Common myeloid progenitor, CD34-positive (primary cell): Measurements from ENCODE around the gene KIAA1586.

Experiments
- CTCF ChIA-PET: fragments of 350-600 bp; sonication (Branson Sonifier 250); formaldehyde crosslinking; loops from one replicate; lab custom pipeline; 2021; ENCODE audit warnings: antibody characterized with exemption; lab: Charles Lee
- POLR2A ChIA-PET: fragments of 350-600 bp; sonication (Branson Sonifier 250); formaldehyde crosslinking; loops from one replicate; lab custom pipeline; 2021; ENCODE audit warnings: antibody characterized with exemption; lab: Charles Lee
- DNase-seq, 3 donors: peaks; one replicate each; pipeline versions ENCODE4 v3.0.0 to v3.0.0-alpha.2; 2013
- H3K27ac ChIP-seq, 2 experiments: 1 replicate in 1 of 2; 2 replicates in 1 of 2; pipeline ENCODE4 v1.7.0; 2013; ENCODE audit warnings: inconsistent platforms in 2 of 2, low read length in 2 of 2, mild to moderate bottlenecking in 2 of 2, low read depth in 1 of 2, moderate library complexity in 1 of 2; ENCODE audit not compliant: severe bottlenecking in 2 of 2, insufficient read depth in 1 of 2, poor library complexity in 1 of 2
- H3K27me3 ChIP-seq, 5 experiments: replicated peaks in 2 of 5; 1 replicate in 3 of 5; 2 replicates in 2 of 5; pipeline versions ENCODE4 v1.6.1 to v1.7.0; 2013; ENCODE audit warnings: low read length in 4 of 5, mild to moderate bottlenecking in 2 of 5, moderate library complexity in 2 of 5, inconsistent platforms in 1 of 5; ENCODE audit not compliant: insufficient read depth in 5 of 5, control insufficient read depth in 4 of 5
- H3K36me3 ChIP-seq, 4 experiments: 1 replicate in 2 of 4; 2 replicates in 2 of 4; pipeline versions ENCODE4 v1.6.1 to v1.7.0; 2013; ENCODE audit warnings: low read length in 3 of 4, control low read depth in 1 of 4, mild to moderate bottlenecking in 1 of 4; ENCODE audit not compliant: control insufficient read depth in 4 of 4, insufficient read depth in 4 of 4
- H3K4me1 ChIP-seq, 4 experiments: 1 replicate in 3 of 4; 2 replicates in 1 of 4; pipeline versions ENCODE4 v1.6.1 to v1.7.1; 2013; ENCODE audit warnings: low read length in 3 of 4, mild to moderate bottlenecking in 3 of 4, control low read depth in 1 of 4, inconsistent platforms in 1 of 4, moderate library complexity in 1 of 4; ENCODE audit not compliant: control insufficient read depth in 4 of 4, insufficient read depth in 4 of 4; ENCODE audit errors: control extremely low read depth in 1 of 4
- H3K4me3 ChIP-seq, 7 experiments: 1 replicate in 4 of 7; 2 replicates in 3 of 7; pipeline versions ENCODE4 v1.5.1 to v1.7.0; 2013; ENCODE audit warnings: mild to moderate bottlenecking in 7 of 7, low read length in 6 of 7, moderate library complexity in 6 of 7, inconsistent platforms in 2 of 7, low read depth in 2 of 7, control low read depth in 1 of 7; ENCODE audit not compliant: insufficient read depth in 4 of 7, control insufficient read depth in 1 of 7; ENCODE audit errors: extremely low read depth in 1 of 7
- H3K9me3 ChIP-seq, 5 experiments: 1 replicate in 4 of 5; 2 replicates in 1 of 5; pipeline versions ENCODE4 v1.6.1 to v1.7.1; 2013; ENCODE audit warnings: low read length in 4 of 5, mild to moderate bottlenecking in 2 of 5, inconsistent platforms in 1 of 5, low read depth in 1 of 5, moderate library complexity in 1 of 5; ENCODE audit not compliant: control insufficient read depth in 4 of 5, insufficient read depth in 2 of 5; ENCODE audit errors: control extremely low read depth in 1 of 5
- WGBS: methylation state at CpG from one replicate; pipeline ENCODE4 v1.1.5; 2013; ENCODE audit not compliant: insufficient coverage; 5-methylcytosine and 5-hydroxymethylcytosine counted together

The KIAA1586 gene

GRCh38 chr6:57078531-57079207 is 32.2 kb downstream of the KIAA1586 start:
- CTCF ChIA-PET = no interaction called here
- Histone ChIP-seq H3K4me1 (no peaks in the 10 kb centered on the region), H3K27ac (no peak overlapping the region), H3K9me3 (peaks cover 0 to 10% (median 2%) of the 10 kb centered on the region in 5 experiments), H3K27me3 (no peaks in the 10 kb centered on the region), H3K4me3 (no peak overlapping the region), H3K36me3 (peaks cover 0 to 3% (median 0%) of the 10 kb centered on the region in 4 experiments)
- POLR2A ChIA-PET = no interaction called here
- whole genome bisulfite sequencing = no CpG with 5 or more reads among the region's 1 CpG
- DNase-seq = no peak

DNA sequence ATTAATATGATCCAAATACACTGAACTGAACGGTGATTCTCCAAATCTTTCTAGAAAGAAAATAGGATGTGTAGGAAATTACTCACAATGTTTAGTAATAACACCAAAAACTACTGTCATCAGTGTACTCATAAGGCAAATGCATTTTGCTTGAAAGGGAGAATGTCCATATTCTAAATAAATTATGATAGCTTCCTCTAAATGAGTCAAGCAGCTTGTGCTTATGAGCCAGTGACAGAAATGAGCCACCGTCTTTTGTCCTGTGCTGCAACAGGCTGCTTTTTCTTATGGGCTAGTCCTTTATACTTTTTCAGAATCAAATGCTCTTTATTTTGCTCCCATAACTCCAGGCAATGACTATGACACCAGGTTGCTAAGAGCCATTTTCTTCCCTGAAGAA is 39.0 kb downstream of the KIAA1586 start:
- no peak overlapping the region for H3K27ac ChIP-seq
- CTCF ChIA-PET = no interaction called here
- H3K4me3 ChIP-seq = no peak overlapping the region
- peaks cover 0 to 3% (median 0%) of the 10 kb centered on the region in 5 experiments for H3K9me3 ChIP-seq
- DNase-seq = no peak
- no peaks in the 10 kb centered on the region for H3K36me3 ChIP-seq
- 100% methylated on average over 1 of the region's 2 CpGs for WGBS
- peaks cover 3 to 15% (median 5%) of the 10 kb centered on the region in 4 experiments for H3K4me1 ChIP-seq
- POLR2A ChIA-PET = no interaction called here
- no peaks in the 10 kb centered on the region for H3K27me3 ChIP-seq

- CTCF ChIA-PET = no interaction called here
These were observed 40.4 kb downstream of the KIAA1586 start for GRCh38 chr6:57086843-57087242.

DNA sequence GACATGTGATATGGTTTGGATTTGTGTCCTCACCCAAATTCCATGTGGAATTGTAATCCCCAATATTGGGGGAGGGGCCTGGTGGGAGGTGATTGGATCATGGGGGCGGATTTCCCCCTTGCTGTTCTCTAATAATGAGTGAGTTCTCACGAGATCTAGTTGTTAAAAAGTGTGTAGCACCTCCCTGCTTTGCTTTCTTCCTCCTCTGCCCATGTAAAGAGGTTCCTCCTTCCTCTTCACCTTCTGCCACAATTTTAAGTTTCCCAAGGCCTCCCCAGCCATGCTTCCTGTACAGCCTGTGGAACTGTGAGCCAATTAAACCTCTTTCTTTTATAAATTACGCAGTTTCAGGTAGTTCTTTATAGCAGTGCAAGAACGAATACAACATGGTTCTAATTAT is 41.4 kb downstream of the KIAA1586 start:
- Histone ChIP-seq H3K36me3 (peaks cover 0 to 7% (median 3%) of the 10 kb centered on the region in 4 experiments), H3K4me3 (no peak overlapping the region), H3K9me3 (no peaks in the 10 kb centered on the region), H3K27me3 (no peaks in the 10 kb centered on the region), H3K27ac (no peak overlapping the region), H3K4me1 (peaks cover 9 to 23% (median 19%) of the 10 kb centered on the region in 4 experiments)
- WGBS = no CpG with 5 or more reads among the region's 4 CpGs
- ChIA-PET CTCF (no interaction called here), POLR2A (no interaction called here)
- no peak for DNase-seq

More at GRCh38 chr6:57086843-57087242, 40.4 kb downstream of the KIAA1586 start:
- Histone ChIP-seq H3K27ac (no peak overlapping the region), H3K4me1 (peaks cover 8 to 20% (median 11%) of the 10 kb centered on the region in 4 experiments), H3K9me3 (no peaks in the 10 kb centered on the region), H3K27me3 (no peaks in the 10 kb centered on the region), H3K4me3 (no peak overlapping the region), H3K36me3 (peaks cover 0 to 3% (median 1%) of the 10 kb centered on the region in 4 experiments)
- WGBS = 100% methylated on average over 1 of the region's 1 CpG
- POLR2A ChIA-PET = no interaction called here
- DNase-seq = no peak

GRCh38 chr6:57089265-57089664 is 42.8 kb downstream of the KIAA1586 start:
- Histone ChIP-seq H3K36me3 (peaks cover 2 to 13% (median 4%) of the 10 kb centered on the region in 4 experiments), H3K9me3 (no peaks in the 10 kb centered on the region), H3K27ac (peak overlapping the region in 1 of 2 experiments; percentile 82), H3K4me3 (peak overlapping the region in 6 of 7 experiments; percentile 64 to 85 (median 72)), H3K4me1 (peaks cover 9 to 27% (median 21%) of the 10 kb centered on the region in 4 experiments), H3K27me3 (no peaks in the 10 kb centered on the region)
- DNase-seq = no peak
- ChIA-PET POLR2A (no interaction called here), CTCF (interaction anchor here (0.9 kb wide), 1 partner anchor 29 kb away, joined by 3 read pairs; no protein-coding TSS in a partner anchor)
- no CpG with 5 or more reads among the region's 3 CpGs for WGBS

- ChIA-PET POLR2A (no interaction called here), CTCF (interaction anchor here (0.9 kb wide), 1 partner anchor 30 kb away, joined by 3 read pairs; no protein-coding TSS in a partner anchor)
- WGBS = under 1% methylated on average over 34 of the region's 58 CpGs
These were observed 43.4 kb downstream of the KIAA1586 start, which contains the start of gene ZNF451 for GRCh38 chr6:57089687-57090457. Gene ZNF451 (plus strand): TSS chr6:57090188. CDS start chr6:57090254, 66 bp downstream.

More at GRCh38 chr6:57089687-57090457, 43.4 kb downstream of the KIAA1586 start, which contains the start of gene ZNF451:
- no peaks in the 10 kb centered on the region for H3K27me3 ChIP-seq
- peak within 1 kb of the TSS in 1 of 2 experiments; percentile 82 for H3K27ac ChIP-seq
- peaks cover 9 to 27% (median 21%) of the 10 kb centered on the region in 4 experiments for H3K4me1 ChIP-seq
- H3K4me3 ChIP-seq = peak within 1 kb of the TSS; percentile 64 to 85 (median 71)
- H3K36me3 ChIP-seq = peaks cover 2 to 17% (median 6%) of the 10 kb centered on the region in 4 experiments
- peak; percentile 95 to 98 (median 97) for DNase-seq
- H3K9me3 ChIP-seq = no peaks in the 10 kb centered on the region
